Activated CD4-positive, alpha-beta T cell treated with anti-CD3 and anti-CD28 coated beads for 24 hours (primary cell): Measurements from ENCODE around the gene SEC16A.

ENCODE experiments used
- DNase-seq, 2 donors: peaks; one replicate each; pipeline ENCODE4 v3.0.0-alpha.2; 2020; ENCODE audit warnings: low read depth in 2 of 2

Gene SEC16A, protein sequence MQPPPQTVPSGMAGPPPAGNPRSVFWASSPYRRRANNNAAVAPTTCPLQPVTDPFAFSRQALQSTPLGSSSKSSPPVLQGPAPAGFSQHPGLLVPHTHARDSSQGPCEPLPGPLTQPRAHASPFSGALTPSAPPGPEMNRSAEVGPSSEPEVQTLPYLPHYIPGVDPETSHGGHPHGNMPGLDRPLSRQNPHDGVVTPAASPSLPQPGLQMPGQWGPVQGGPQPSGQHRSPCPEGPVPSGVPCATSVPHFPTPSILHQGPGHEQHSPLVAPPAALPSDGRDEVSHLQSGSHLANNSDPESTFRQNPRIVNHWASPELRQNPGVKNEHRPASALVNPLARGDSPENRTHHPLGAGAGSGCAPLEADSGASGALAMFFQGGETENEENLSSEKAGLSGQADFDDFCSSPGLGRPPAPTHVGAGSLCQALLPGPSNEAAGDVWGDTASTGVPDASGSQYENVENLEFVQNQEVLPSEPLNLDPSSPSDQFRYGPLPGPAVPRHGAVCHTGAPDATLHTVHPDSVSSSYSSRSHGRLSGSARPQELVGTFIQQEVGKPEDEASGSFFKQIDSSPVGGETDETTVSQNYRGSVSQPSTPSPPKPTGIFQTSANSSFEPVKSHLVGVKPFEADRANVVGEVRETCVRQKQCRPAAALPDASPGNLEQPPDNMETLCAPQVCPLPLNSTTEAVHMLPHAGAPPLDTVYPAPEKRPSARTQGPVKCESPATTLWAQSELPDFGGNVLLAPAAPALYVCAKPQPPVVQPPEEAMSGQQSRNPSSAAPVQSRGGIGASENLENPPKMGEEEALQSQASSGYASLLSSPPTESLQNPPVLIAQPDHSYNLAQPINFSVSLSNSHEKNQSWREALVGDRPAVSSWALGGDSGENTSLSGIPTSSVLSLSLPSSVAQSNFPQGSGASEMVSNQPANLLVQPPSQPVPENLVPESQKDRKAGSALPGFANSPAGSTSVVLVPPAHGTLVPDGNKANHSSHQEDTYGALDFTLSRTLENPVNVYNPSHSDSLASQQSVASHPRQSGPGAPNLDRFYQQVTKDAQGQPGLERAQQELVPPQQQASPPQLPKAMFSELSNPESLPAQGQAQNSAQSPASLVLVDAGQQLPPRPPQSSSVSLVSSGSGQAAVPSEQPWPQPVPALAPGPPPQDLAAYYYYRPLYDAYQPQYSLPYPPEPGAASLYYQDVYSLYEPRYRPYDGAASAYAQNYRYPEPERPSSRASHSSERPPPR (N-terminal part only)

DNA sequence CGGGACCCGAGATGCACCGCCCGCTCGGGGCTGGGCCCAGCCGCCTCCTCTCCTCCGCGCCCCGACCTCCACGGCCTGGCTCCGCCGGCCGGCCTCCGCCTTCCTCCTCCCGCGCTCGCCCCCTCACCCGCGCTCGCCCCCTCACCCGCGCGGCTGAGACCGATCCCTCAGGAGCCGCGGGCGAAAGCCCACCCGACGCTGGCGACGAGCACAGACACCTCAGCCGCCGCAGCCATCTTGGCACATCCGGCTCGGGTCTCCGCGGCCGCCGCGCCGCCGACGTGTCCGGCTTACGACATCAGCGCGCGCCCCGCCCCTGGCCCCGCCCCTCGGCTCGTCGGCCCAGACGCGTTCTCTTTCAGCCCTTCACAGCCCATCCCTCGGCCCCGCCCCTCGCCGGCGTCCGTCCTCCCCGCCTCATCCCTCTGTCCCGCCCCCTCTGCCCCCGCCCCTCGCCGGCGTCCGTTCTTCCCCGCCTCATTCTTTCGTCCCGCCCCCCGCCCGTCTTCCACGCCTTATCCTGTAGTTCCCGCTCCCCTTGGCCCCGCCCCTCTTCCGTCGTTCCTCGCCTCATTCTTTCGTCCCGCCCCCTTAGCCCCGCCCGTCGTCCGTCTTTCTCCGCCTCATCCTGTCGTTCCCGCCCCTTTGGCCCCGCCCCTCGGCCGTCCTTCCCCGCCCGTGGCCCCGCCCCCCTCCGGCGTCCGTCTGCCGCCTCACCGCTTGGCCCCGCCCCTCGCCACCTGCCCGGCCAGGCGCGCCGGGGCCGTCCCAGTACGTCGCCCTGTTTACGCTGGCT lies at the start of gene SEC16A:
SEC16A (minus strand) TSS at position 248 of the 796 bp plus-strand sequence. CDS start 5,425 bp downstream, outside the sequence.
- peak; percentile 100 for DNase-seq

DNA sequence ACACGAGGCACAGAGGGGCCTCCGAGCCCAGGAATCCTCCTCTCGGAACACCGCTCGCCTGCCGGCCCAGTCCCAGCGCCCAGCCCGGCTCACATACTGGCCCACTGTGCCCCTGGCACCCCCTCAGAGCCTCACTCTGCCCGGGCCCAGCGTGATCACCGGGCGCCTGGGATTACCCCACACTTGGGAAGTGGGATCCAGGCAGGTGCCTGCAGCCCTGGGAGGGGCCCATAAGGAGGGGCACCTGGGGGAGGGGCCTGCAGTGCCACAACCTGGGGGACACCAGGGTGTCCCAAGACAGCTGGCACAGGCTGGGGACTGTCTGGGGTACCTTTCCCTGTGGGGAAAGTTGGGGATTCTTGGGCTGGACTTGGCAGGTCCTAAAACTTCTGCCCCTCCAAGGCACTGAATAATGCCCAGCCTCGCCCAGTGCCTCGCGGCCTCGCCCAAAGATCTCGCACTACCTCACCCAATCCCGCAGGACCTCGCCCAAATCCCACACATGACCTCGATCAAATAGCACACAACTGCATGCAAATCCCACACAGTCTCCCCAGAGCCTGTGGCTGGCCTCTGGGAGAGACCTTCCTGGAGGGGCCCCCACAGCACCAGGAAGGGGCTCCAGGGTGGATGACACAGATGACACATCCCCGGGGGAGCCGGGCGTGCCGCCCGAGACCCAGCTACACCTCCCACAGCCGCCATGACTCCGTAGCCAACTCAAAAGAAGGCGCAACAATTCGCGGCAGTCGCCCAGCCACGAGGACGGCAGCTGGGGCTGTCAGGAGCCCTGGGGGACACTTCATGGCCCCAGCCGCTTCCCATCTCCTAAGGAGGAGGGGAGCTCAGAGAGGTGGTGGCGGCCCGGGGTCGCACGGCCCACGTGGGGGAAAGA lies 49.3 kb upstream of the SEC16A start:
- no peak for DNase-seq

DNA sequence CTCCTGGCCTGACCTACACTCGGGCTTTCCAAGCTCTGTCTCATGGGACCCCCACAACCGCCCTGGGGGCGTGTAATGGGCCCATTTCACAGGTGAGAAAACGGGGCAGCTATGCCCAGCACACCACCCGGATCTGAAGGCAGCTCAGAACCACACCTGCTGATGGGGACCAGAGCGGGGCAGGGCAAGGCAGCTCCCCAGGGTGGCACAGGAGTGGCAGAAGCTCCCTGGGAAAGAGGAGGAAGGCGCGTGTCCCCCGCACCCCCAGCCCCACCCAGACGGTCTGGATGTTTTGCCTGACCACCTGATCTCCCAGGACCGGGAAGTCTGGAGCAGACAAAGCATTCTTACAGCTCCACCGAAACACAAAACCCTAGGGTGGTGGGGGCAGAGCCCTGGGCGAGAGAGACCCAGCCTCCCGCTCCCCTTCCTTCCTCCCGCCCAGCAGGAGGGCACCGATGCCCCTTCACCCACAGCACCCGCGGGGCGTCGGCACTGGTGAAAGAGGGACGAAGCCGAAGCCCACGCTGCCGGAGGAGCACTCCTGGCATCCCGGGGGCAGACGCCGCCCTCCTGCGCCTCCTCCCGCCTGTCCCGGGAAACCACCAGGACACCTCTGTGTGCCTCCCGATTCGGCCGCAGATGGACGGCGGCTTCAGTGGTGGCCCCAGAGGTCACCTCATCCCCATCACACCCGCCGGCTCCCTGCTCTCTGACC lies 48.5 kb upstream of the SEC16A start:
- DNase-seq = no peak

DNA sequence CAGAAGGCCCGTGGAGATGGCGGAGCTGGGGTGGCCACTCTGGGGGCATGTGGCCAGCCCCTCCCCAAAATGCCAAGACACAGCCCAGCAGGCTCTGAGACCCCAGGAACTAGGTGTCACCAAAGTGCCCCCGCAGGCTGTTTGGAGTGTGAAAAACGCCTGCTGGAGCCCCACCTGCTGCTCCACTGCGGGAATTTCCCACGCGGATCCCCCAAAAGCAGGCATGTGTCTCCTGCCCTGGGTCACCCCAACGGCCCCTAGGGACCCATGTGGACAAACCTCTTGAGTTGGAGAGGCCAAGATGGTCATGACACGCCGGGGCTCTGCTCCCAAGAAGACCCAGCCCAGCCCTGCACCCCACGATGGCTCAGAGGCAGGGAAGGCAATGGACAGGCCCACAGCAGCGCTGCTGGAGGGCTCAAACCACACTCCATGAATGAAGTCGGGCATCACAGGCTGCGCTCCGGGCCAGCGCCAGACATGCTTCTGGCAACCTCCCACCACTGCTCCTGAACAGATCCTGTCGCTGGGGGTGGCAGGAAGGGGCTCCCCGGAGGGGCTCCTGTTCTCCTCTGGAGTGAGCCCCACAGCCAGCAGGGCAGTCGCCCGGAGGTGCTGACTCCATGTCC lies 47.7 kb upstream of the SEC16A start:
- no peak for DNase-seq

DNA sequence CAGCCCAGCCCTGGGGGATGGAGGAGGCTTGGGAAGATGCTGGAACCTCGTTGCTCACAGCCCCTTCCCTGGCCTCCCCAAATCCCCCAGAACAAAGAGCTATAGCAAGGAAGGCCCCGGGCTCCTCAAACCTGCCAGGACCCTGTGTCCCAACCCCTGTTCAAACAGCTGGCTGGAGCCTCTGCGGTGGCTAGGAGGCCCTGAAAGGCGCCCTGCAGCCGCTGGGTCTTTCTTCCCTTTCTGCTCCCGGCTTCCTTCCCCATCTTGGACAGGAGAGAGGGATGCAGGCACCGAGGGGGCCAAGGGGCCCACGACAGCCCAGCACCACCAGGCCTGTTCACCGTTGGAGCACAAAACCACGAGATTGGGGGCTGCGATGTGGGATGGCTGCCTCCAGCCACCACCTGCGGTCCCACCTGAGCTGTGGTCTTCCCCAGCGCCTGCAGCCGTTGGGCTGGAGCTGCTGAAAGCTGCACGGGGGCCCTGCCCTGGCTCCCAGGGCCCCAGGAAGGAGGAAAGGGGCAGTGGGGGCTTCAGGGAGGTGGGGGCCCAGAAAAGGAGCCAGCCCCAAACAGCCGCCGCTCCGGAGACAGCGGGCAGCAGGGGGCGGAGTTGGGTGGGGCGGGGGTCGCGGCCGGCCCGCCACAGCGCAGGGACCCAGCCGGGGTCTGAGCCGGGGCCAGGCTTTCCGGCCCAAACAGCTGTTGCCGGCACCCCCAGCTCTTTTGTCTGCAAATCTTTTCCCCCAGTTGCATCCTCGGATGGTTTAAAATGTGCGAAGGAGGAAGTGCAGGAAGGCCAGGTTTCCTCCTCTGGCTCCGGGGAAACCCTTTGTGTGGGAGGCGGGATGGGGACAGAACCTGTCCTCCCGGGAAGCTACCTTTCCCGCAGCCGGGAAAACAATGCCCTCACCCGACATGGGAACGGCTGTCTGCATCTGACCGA lies 46.9 kb upstream of the SEC16A start:
- no peak for DNase-seq

DNA sequence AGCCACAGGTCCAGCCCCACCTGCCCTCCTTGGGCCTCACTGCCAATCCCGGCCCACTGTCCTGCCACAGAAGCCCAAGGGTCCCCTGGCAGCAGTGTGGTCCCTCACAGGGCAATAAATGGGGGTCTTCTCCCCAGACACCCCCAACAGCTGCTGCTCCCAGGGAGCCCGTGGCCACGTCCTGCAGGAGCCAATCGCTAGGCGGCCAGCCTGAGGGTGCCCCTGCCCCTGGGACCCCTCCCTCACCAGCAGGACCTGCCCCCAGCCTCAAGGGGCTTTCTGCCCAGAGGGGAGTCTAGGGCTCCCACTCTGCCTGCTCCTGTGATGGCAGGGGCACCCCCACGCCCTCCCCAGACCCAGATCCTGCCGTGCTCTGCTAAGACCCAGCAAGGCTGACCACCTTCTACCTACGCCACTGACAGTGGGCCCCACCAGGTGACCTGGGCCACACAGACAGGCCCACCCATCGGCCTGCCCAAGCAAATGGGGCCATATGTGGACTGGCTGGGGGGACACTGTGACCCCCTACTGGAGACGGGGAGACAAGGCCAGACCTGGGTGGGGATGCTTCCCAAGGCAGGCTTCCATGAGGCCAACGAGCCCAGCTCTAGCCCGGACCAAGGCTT lies 46.0 kb upstream of the SEC16A start:
- DNase-seq = no peak

DNA sequence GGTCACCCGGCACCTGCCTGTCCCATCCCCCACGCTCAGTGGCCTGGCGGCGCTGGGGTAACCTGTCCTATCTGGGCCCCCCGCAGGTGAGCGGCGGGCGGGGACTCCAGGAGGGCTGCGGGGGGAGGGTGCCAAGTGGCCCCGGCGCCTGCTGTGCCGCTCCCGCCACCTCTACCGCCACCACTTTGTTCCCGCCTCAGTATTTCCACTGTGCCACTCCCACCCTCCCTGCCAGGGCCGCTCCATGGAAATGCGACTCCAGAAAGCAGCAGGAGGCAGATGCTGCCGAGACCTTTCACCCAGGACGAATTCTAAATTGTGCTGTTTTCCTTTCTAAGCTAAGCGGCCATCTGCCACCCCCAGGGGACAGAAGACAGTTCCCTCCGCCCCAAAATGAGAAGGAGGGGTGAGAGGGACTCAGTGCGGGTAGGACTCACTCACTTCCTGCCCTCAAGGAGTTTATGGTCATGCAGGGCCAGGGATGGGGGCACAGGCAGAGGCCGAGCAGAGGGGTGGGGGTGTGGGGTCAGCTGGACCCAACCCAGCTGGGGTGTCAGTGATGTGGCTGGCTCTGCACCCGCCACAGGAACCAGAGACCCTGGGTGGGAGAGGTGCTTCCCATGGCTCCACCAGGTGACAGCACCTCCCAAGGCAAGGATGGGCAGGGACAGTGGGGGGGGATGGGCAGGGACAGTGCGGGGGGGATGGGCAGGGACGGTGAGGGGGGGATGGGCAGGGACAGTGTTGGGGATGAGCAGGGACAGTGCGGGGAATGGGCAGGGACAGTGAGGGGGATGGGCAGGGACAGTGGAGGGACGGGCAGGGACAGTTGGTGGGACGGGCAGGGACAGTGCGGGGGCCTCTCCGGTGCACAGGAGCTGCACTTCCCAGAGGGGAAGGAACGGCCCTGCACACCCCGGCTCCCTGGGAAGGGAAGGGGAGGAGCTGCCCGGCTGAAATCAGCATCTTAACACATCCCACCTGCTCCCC lies 45.2 kb upstream of the SEC16A start:
- no peak for DNase-seq

DNA sequence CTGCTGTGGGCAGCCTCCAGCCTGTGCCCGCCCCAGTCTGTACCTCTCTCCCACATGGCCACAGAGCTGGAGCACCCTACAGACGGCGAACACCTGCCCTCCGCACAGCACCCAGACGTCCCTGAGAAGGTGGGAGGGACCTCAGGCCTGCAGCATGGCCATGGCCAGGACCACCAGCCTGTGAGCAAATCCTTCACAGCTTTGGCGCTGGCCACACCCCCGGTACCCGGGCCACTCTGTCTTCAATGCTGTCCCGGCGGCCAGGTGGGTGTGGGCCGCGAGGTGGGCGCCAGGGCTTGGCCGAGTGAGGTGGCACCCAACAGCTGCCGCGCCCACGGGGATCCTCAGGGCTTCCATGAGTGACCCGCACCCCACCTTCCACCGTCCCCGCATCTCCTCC lies 44.3 kb upstream of the SEC16A start:
- no peak for DNase-seq

DNA sequence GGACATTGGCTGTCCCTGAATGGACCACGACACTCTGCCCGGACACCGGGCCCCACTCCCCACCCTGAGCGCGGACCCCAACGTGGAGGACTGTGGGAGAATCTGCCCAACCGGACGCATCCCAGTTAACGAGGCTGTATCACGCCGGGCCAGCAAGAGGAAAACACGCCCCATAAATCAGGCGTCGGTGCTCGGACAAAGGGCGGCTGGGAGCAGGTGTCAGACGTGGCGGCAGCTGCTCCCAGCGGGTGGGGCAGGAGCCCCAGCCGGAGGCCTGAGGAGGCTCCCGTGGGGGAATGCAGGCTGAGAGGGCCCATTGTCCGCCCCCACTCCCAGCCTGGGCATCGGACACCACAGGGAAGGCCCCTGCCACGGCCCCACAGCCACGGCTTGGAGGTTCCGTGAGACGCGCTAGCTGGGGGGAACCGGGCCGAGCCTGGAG lies 43.8 kb upstream of the SEC16A start:
- DNase-seq = no peak

DNA sequence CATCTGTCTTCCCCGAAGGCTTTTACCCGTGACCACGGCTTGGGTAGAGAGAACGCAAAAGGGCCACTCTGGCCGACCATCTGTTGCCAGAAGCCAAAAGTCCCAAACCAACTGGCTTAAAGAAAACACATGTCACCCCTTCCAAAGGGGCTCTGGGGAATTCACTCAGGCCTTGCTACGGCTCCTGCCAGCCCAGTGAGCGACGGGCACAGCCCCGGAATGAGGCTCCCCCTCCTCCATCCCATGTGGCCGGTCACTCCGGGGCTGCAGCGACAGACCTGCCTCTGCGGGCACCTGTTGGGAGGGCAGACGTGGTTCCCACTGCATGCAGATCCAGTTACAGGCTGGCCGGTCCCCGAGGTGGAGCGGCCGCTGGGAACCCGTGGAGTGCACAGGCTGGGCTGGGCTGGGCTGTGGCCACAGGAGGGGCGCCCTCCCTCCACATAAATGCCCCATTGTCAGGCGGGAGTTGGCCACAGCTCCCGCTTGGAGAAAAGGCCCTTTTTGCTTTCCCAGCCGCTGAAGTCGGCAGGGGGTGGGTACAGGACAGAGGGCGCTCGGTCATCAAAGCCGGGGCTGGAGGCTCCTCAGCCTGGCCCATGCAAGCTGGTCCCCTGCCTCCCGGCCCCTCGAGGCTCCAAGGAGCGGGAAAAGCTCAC lies 43.1 kb upstream of the SEC16A start:
- no peak for DNase-seq

DNA sequence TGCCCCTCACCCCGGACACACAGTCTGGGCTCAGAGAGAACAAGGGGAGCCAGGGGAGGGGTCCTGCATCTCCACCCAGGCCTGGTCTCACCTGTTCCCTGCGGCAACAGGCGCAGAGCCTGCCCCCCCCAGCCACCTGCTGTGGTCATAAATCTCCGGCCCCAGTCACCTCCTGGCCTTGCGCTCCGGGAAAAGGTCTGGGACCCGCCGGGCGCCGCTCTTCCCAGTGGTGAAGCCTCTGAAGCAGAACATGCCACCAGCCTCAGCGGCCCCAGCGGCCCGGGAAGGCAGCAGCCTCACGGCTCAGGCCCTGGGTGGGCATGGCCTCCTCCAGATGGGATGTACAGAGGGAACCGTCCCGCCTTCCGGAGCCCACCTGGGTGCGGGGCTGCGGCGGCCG lies 42.4 kb upstream of the SEC16A start:
- DNase-seq = no peak

DNA sequence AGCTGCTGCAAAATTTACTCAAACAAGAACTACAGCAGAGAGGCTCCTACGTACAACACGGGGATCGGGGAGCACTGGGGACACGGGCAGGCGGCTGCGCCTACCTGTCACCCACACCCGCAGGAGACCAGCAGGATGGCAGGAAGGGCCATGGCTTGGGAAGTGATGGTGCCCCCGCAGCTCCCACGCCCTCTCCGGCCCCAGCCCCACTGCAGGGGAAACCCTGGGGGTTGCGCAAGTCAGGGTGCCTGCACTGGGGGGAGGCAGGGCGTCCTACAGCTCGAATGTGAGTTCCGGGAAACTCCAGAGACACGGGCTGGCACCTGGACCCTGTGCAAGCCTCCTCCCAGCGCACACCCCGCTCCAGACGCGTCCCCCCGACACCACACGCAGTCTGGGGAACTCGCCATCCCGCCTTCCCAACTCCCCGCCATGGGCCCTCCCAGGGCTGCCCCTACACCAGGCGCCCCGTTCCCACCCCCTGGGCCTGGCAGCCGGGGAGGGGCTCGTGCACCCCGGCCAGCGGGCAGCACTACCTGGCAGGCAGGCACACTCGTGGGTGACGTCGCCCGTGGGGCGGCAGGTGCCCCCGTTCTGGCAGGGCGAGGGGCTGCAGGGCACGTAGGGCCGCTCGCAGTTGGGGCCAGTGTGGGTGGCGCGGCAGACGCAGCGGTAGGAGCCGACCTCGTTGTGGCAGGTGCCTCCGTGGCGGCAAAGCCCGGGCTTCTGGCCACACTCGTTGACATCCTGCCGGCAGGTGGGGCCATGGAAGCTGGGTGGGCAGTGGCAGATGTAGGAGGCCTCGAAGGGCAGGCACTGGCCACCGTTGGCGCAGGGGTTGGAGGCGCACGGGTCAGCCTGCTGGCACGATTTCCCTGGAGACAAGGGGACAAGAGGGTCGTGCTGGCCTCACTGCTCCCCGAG lies 39.7 kb upstream of the SEC16A start:
- no peak for DNase-seq

DNA sequence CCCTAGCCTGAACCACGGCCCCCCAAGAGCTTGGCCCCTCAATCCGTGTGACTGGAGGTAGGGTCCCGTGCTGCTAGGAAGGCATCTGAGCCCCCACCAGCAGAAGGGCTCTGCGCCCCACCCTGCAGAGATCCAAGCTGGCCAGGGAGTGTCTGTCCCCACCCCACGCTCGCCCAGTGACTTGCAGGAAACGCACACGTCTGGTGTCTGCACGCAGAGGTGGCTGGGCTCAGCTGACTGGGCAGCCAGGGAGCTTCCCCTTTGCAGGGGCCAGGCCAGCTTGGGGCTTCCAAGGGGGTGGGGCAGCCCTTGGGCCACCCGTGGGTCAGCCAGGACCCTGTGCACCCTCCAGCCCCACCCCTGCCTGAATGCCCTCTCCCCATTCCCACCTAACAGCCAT lies 38.7 kb upstream of the SEC16A start:
- DNase-seq = no peak

DNA sequence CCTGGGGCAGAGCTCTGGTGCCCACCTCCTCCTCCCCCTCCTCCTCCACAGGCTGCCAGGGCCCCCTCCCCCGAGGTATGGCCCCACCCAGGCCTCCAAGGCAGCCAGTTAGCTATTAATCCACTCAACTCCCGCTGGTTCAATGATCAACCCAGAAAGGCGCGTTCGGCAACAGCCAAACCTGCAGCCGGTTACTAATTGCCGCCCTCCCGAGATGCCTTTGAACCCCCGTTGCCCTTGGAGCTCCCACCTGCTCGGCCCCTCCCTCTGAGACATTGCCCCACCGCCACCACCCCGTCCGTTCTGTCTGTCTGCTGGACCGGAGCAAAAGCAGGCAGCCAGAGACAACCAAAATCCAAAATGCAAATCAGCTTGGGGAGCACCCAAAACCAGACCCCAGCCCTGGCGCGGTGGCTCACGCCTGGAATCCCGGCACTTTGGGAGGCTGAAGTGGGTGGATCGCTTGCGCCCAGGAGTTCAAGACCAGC lies 37.3 kb upstream of the SEC16A start:
- DNase-seq = no peak
